SK-N-SH (cell line): ENCODE measurements around the gene FBXO44. TPM values are rescaled to one million over a fixed set of nuclear protein-coding genes. Genes with fewer than 3 reads are reported as not detected.

Experiments used
- CTCF ChIA-PET: fragments of 300-600, 350-600 bp; formaldehyde crosslinking; extraction: SDS; loops from one replicate; lab custom pipeline; 2021; lab: Yijun Ruan, JAX
- POLR2A ChIA-PET: fragments of 350-600 bp; sonication (Branson Sonifier 250); formaldehyde crosslinking; extraction: SDS; loops from one replicate; lab custom pipeline; 2020; ENCODE audit warnings: antibody characterized with exemption, inconsistent platforms; lab: Yijun Ruan, JAX
- DNase-seq: peaks from one replicate; pipeline ENCODE4 v3.0.0; 2012
- H2AFZ ChIP-seq: fragments of 200-600 bp; sonication (generic); 2 replicates; pipeline ENCODE4 v1.8.1; 2016; ENCODE audit warnings: antibody characterized with exemption, mild to moderate bottlenecking, low read depth
- H3F3A ChIP-seq: fragments of 200-600 bp; sonication (generic); replicated peaks from 2 replicates; pipeline ENCODE3; 2016; ENCODE audit warnings: antibody characterized with exemption, mild to moderate bottlenecking; ENCODE audit not compliant: insufficient read depth
- H3K27ac ChIP-seq, 2 experiments: fragments of 200-500 bp in 1 of 2; fragments of 200-600 bp in 1 of 2; sonication (Bioruptor generic) in 1 of 2; sonication (generic), shearing (Covaris generic) in 1 of 2; 2 replicates each; pipeline versions ENCODE4 v1.5.1 to v1.6.1; 2014 to 2016; ENCODE audit warnings: low read depth in 2 of 2, inconsistent platforms in 1 of 2, low read length in 1 of 2, mild to moderate bottlenecking in 1 of 2, mixed read lengths in 1 of 2
- H3K27me3 ChIP-seq: fragments of 200-600 bp; sonication (generic), shearing (Covaris generic); 2 replicates; pipeline ENCODE4 v1.6.1; 2016; ENCODE audit warnings: mixed run types; ENCODE audit not compliant: insufficient read depth
- H3K36me3 ChIP-seq, 2 experiments: fragments of 200-500 bp in 1 of 2; fragments of 200-600 bp in 1 of 2; sonication (Bioruptor generic) in 1 of 2; sonication (generic) in 1 of 2; replicated peaks in 1 of 2; 2 replicates each; pipeline versions ENCODE3 to v1.5.1; 2014 to 2016; ENCODE audit warnings: low read length in 1 of 2, mild to moderate bottlenecking in 1 of 2; ENCODE audit not compliant: insufficient read depth in 2 of 2, control insufficient read depth in 1 of 2
- H3K4me1 ChIP-seq, 2 experiments: fragments of 200-500 bp in 1 of 2; fragments of 200-600 bp in 1 of 2; sonication (Bioruptor generic) in 1 of 2; sonication (generic), shearing (Covaris generic) in 1 of 2; 2 replicates each; pipeline versions ENCODE4 v1.5.1 to v1.6.1; 2014 to 2016; ENCODE audit warnings: low read depth in 1 of 2, low read length in 1 of 2, mixed run types in 1 of 2; ENCODE audit not compliant: insufficient read depth in 2 of 2, control insufficient read depth in 1 of 2
- H3K4me2 ChIP-seq: fragments of 200-600 bp; sonication (generic), shearing (Covaris generic); 2 replicates; pipeline ENCODE4 v1.6.1; 2017; ENCODE audit warnings: mixed run types
- H3K4me3 ChIP-seq, 2 experiments: fragments of 200-500 bp in 1 of 2; fragments of 200-600 bp in 1 of 2; sonication (Bioruptor generic) in 1 of 2; sonication (generic), shearing (Covaris generic) in 1 of 2; 2 replicates each; pipeline versions ENCODE4 v1.5.1 to v1.8.1; 2014 to 2016; ENCODE audit warnings: low read depth in 2 of 2, inconsistent platforms in 1 of 2, low read length in 1 of 2, mild to moderate bottlenecking in 1 of 2, mixed read lengths in 1 of 2, moderate library complexity in 1 of 2
- H3K79me2 ChIP-seq: fragments of 200-600 bp; sonication (generic); 2 replicates; pipeline ENCODE4 v1.8.1; 2017; ENCODE audit warnings: mild to moderate bottlenecking; ENCODE audit not compliant: insufficient read depth
- H3K9ac ChIP-seq: fragments of 200-600 bp; sonication (generic); 2 replicates; pipeline ENCODE4 v1.6.1; 2017; ENCODE audit warnings: mixed run types
- H3K9me2 ChIP-seq: fragments of 200-600 bp; sonication (generic); 2 replicates; pipeline ENCODE4 v1.6.1; 2017; ENCODE audit warnings: mixed run types
- H3K9me3 ChIP-seq: fragments of 200-600 bp; sonication (generic); 2 replicates; pipeline ENCODE4 v1.6.1; 2017; ENCODE audit warnings: mixed run types, mild to moderate bottlenecking, moderate library complexity
- H4K20me1 ChIP-seq: fragments of 200-600 bp; sonication (generic); 2 replicates; pipeline ENCODE4 v1.6.1; 2017; ENCODE audit warnings: mild to moderate bottlenecking, mixed run types; ENCODE audit not compliant: insufficient read depth
- ELF1 ChIP-seq: IDR thresholded peaks from 2 replicates; pipeline ENCODE4 v1.4.0; 2012
- EZH2phosphoT487 ChIP-seq: fragments of 200-600 bp; sonication (generic); IDR thresholded peaks from 2 replicates; pipeline ENCODE4 v1.6.1; 2017; ENCODE audit warnings: low read depth, mixed run types, mild to moderate bottlenecking, antibody characterized with exemption, moderate library complexity, borderline replicate concordance
- GATA2 ChIP-seq: sonication (generic); formaldehyde crosslinking; IDR thresholded peaks from 2 replicates; pipeline ENCODE4 v1.5.0; 2020; ENCODE audit warnings: mild to moderate bottlenecking, missing genetic modification reagents
- MAX ChIP-seq: IDR thresholded peaks from 2 replicates; pipeline ENCODE4 v1.4.0; 2012; ENCODE audit warnings: low read depth
- NFIC ChIP-seq: IDR thresholded peaks from 2 replicates; pipeline ENCODE4 v1.4.0; 2012; ENCODE audit warnings: borderline replicate concordance
- NRF1 ChIP-seq: IDR thresholded peaks from 2 replicates; pipeline ENCODE4 v1.6.1; 2012; ENCODE audit warnings: low read depth, mild to moderate bottlenecking, low read length
- RAD21 ChIP-seq: IDR thresholded peaks from 2 replicates; pipeline ENCODE4 v1.6.1; 2012; ENCODE audit warnings: mild to moderate bottlenecking, low read length
- REST ChIP-seq: IDR thresholded peaks from 2 replicates; pipeline ENCODE4 v1.6.1; 2012; ENCODE audit warnings: mild to moderate bottlenecking, low read depth, low read length, moderate library complexity
- RFX5 ChIP-seq: IDR thresholded peaks from 2 replicates; pipeline ENCODE4 v1.6.1; 2012; ENCODE audit warnings: mild to moderate bottlenecking, improper control_type of control experiment, low read length
- RXRA ChIP-seq: IDR thresholded peaks from 2 replicates; pipeline ENCODE4 v1.4.0; 2012; ENCODE audit warnings: low read depth, mild to moderate bottlenecking, borderline replicate concordance
- TAF1 ChIP-seq: IDR thresholded peaks from 2 replicates; pipeline ENCODE4 v1.6.1; 2012; ENCODE audit warnings: low read depth, mild to moderate bottlenecking, low read length, moderate library complexity, borderline replicate concordance
- TCF12 ChIP-seq: IDR thresholded peaks from 2 replicates; pipeline ENCODE4 v1.4.0; 2012
- USF1 ChIP-seq: IDR thresholded peaks from 2 replicates; pipeline ENCODE4 v1.4.0; 2012; ENCODE audit warnings: low read depth, borderline replicate concordance
- ZBTB33 ChIP-seq: IDR thresholded peaks from 2 replicates; pipeline ENCODE4 v1.4.0; 2012; ENCODE audit warnings: low read depth, borderline replicate concordance
- WGBS: methylation state at CpG from one replicate; pipeline ENCODE4 v1.1.6; 2017; ENCODE audit warnings: low lambda C conversion rate; 5-methylcytosine and 5-hydroxymethylcytosine counted together
- polyA plus RNA-seq, 3 experiments: library from polyadenylated mRNA; depleted of rRNA; stranded (reverse); fragments of >200 nt; gene quantifications; 2 replicates each; pipeline ENCODE4 v1.2.3, GENCODE V29; 2012

Gene FBXO44
- polyA plus RNA-seq, 1 of the 3 experiments (the other 2 are of a cell fraction), result 42.8 TPM

GRCh38 chr1:11712285-11712684 lies 57.6 kb downstream of the FBXO44 start:
- no peaks in the 10 kb centered on the region for H3F3A ChIP-seq
- CTCF ChIA-PET, result interaction anchor here (3.0 to 6.6 kb wide), 2 partner anchors 30 to 61 kb away, joined by 14 to 66 read pairs; partner anchors contain the start of gene MAD2L2
- DNase-seq, result no peak
- no peaks in the 10 kb centered on the region for H3K79me2 ChIP-seq
- no peaks in the 10 kb centered on the region; the same call in 1 of the 2 replicates for H3K27me3 ChIP-seq
- H3K9me3 ChIP-seq, result no peaks in the 10 kb centered on the region
- WGBS, result 84% methylated on average over 4 of the region's 8 CpGs
- H3K4me2 ChIP-seq, result no peak overlapping the region
- H3K27ac ChIP-seq, result no peak overlapping the region
- H3K9me2 ChIP-seq, result no peaks in the 10 kb centered on the region
- no peak overlapping the region for H3K4me3 ChIP-seq
- H3K36me3 ChIP-seq, result no peaks in the 10 kb centered on the region
- POLR2A ChIA-PET, result interaction anchor here (1.1 kb wide), 1 partner anchor 30 kb away, joined by 3 read pairs; no protein-coding TSS in a partner anchor
- TF ChIP-seq NFIC, result no peak
- TF ChIP-seq RXRA, result no peak
- TF ChIP-seq GATA2 (CRISPR knock-in tag), result no peak
- no peak for TF ChIP-seq RAD21
- TF ChIP-seq REST, result no peak
- TF ChIP-seq MAX, result no peak
- no peak for TF ChIP-seq USF1
- no peak for TF ChIP-seq TAF1
- no peak for TF ChIP-seq RFX5
- no peak for TF ChIP-seq EZH2phosphoT487
- no peak for TF ChIP-seq ELF1
- TF ChIP-seq NRF1, result no peak
- TF ChIP-seq ZBTB33, result no peak
- TF ChIP-seq TCF12, result no peak
- peaks cover 0 to 7% of the 10 kb centered on the region in 2 experiments; a peak in 1 of 4 replicates for H3K4me1 ChIP-seq
- no peak overlapping the region for H3K9ac ChIP-seq
- H2AFZ ChIP-seq, result no peak overlapping the region
- H4K20me1 ChIP-seq, result no peaks in the 10 kb centered on the region

Other genes starting within 250 kb of the FBXO44 start
- gene DISP3, start 175.7 kb upstream of the FBXO44 start, polyA plus RNA-seq (2012; rRNA removed), result 0.08 and 0.15 TPM in 2 replicates
- 17.0 and 21.7 TPM in 2 replicates for gene FBXO2, start 448 bp upstream of the FBXO44 start, polyA plus RNA-seq (2012; rRNA removed)
- gene FBXO6, start 9.3 kb downstream of the FBXO44 start, polyA plus RNA-seq (2012; rRNA removed), result 7.3 and 8.1 TPM in 2 replicates
- 70.0 and 94.0 TPM in 2 replicates for gene MAD2L2, start 26.3 kb downstream of the FBXO44 start, polyA plus RNA-seq (2012; rRNA removed)
- gene DRAXIN, start 36.8 kb downstream of the FBXO44 start, polyA plus RNA-seq (2012; rRNA removed), result 0.57 and 0.97 TPM in 2 replicates
- gene AGTRAP, start 81.3 kb downstream of the FBXO44 start, polyA plus RNA-seq (2012; rRNA removed), result 45.1 and 66.2 TPM in 2 replicates
- 0.10 TPM in 1 of 2 replicates, not detected in the other for gene C1orf167, start 107.3 kb downstream of the FBXO44 start, polyA plus RNA-seq (2012; rRNA removed)
- gene MTHFR, start 151.1 kb downstream of the FBXO44 start, polyA plus RNA-seq (2012; rRNA removed), result 5.3 and 7.6 TPM in 2 replicates
- gene CLCN6, start 151.3 kb downstream of the FBXO44 start, polyA plus RNA-seq (2012; rRNA removed), result 7.4 and 8.3 TPM in 2 replicates
- gene NPPA, start 192.9 kb downstream of the FBXO44 start, polyA plus RNA-seq (2012; rRNA removed), result not detected in 2 replicates
- 0.55 and 0.85 TPM in 2 replicates for gene NPPB, start 204.1 kb downstream of the FBXO44 start, polyA plus RNA-seq (2012; rRNA removed)